ENCODE measurements around the gene FCRLA. TPM values are rescaled to one million over a fixed set of nuclear protein-coding genes. Genes with fewer than 3 reads are reported as not detected.
A peak's percentile ranks its signal among the peaks of the same experiment; 100 is the strongest.

The FCRLA gene
- polyA plus RNA-seq, 1 experiment: 0.12 TPM

GRCh38 chr1:161706113-161706481 lies 932 bp upstream of the FCRLA start:
- DNase-seq (ENCODE audit: low read depth, low spot score): no peak
- Histone ChIP-seq H3K27ac (ENCODE audit: low read depth, low read length) (peak overlapping the region; percentile 90), H3K4me3 (ENCODE audit: low read depth, low read length) (no peak overlapping the region), H3K9me3 (ENCODE audit: control insufficient read depth, insufficient read depth, low read length) (0 out of 2 replicates have a peak, but pooled peaks cover 2% of the 10 kb centered on the region), H3K27me3 (ENCODE audit: control insufficient read depth, insufficient read depth, low read length) (no peaks in the 10 kb centered on the region)
- ChIA-PET POLR2A (interaction anchor here (0.6 kb wide), 1 partner anchor 22 kb away, joined by 7 read pairs; no protein-coding TSS in a partner anchor), CTCF (interaction anchor here (1.1 kb wide), 1 partner anchor 33 kb away, joined by 3 read pairs; no protein-coding TSS in a partner anchor)
- TF ChIP-seq CTCF (IDR thresholded peaks at IDR 0.05; ENCODE audit: low read depth, low read length): no peak

- no peak for DNase-seq (ENCODE audit: low read depth, low spot score)
- H3K4me3 ChIP-seq (ENCODE audit: low read depth, low read length): no peak overlapping the region
- H3K27me3 ChIP-seq (ENCODE audit: control insufficient read depth, insufficient read depth, low read length): no peaks in the 10 kb centered on the region
- H3K9me3 ChIP-seq (ENCODE audit: control insufficient read depth, insufficient read depth, low read length): 0 out of 2 replicates have a peak, but pooled peaks cover 4% of the 10 kb centered on the region
- TF ChIP-seq CTCF (IDR thresholded peaks at IDR 0.05; ENCODE audit: low read depth, low read length): no peak
- H3K27ac ChIP-seq (ENCODE audit: low read depth, low read length): no peak overlapping the region
- ChIA-PET CTCF (interaction anchor here (1.0 kb wide), 1 partner anchor 19 kb away, joined by 3 read pairs; no protein-coding TSS in a partner anchor), POLR2A (no interaction called here)
These were observed 474 bp downstream of the FCRLA start for GRCh38 chr1:161707503-161707902.

GRCh38 chr1:161709373-161709772 lies 2.3 kb downstream of the FCRLA start:
- Histone ChIP-seq H3K9me3 (ENCODE audit: control insufficient read depth, insufficient read depth, low read length) (0 out of 2 replicates have a peak, but pooled peaks cover 4% of the 10 kb centered on the region), H3K27ac (ENCODE audit: low read depth, low read length) (no peak overlapping the region), H3K27me3 (ENCODE audit: control insufficient read depth, insufficient read depth, low read length) (no peaks in the 10 kb centered on the region), H3K4me3 (ENCODE audit: low read depth, low read length) (no peak overlapping the region)
- POLR2A ChIA-PET: no interaction called here
- TF ChIP-seq CTCF (IDR thresholded peaks at IDR 0.05; ENCODE audit: low read depth, low read length): no peak
- CTCF ChIA-PET: no interaction called here
- no peak for DNase-seq (ENCODE audit: low read depth, low spot score)

GRCh38 chr1:161710560-161710959 lies 3.5 kb downstream of the FCRLA start:
- ChIA-PET POLR2A (no interaction called here), CTCF (no interaction called here)
- 0 out of 2 replicates have a peak, but pooled peaks cover 4% of the 10 kb centered on the region for H3K9me3 ChIP-seq (ENCODE audit: control insufficient read depth, insufficient read depth, low read length)
- no peak for DNase-seq (ENCODE audit: low read depth, low spot score)
- no peak overlapping the region for H3K27ac ChIP-seq (ENCODE audit: low read depth, low read length)
- no peaks in the 10 kb centered on the region for H3K27me3 ChIP-seq (ENCODE audit: control insufficient read depth, insufficient read depth, low read length)
- no peak overlapping the region for H3K4me3 ChIP-seq (ENCODE audit: low read depth, low read length)
- TF ChIP-seq CTCF (IDR thresholded peaks at IDR 0.05; ENCODE audit: low read depth, low read length): no peak

GRCh38 chr1:161718559-161719324 lies 11.7 kb downstream of the FCRLA start:
- no peak overlapping the region for H3K4me3 ChIP-seq (ENCODE audit: low read depth, low read length)
- ChIA-PET CTCF (no interaction called here), POLR2A (no interaction called here)
- no peaks in the 10 kb centered on the region for H3K27me3 ChIP-seq (ENCODE audit: control insufficient read depth, insufficient read depth, low read length)
- H3K9me3 ChIP-seq (ENCODE audit: control insufficient read depth, insufficient read depth, low read length): no peaks in the 10 kb centered on the region
- TF ChIP-seq CTCF (IDR thresholded peaks at IDR 0.05; ENCODE audit: low read depth, low read length): no peak
- no peak overlapping the region for H3K27ac ChIP-seq (ENCODE audit: low read depth, low read length)
- no peak for DNase-seq (ENCODE audit: low read depth, low spot score)
